ENCODE measurements around the gene CPNE8.

CPNE8 gene

DNA sequence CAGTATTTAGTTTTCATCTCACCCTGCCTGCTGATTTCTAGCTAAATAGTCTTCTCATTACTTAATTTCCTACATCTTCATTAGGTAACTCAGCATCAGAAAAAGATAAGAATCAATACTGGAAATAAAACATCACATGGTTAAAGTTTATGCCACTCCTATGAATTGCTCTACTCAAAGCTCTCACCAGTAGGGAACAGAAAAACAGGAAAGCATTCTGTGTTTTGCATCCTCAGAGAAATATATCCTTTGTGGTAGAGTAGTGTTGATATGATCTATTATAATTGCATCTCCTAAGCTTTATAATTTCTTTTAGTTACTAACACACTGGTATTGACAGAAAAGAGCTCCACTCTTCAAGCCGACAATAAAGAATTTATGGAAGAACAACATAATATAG is 9.9 kb downstream of the CPNE8 start:
- no peak overlapping the region for H3K4me3 ChIP-seq (ENCODE audit: extremely low read depth, insufficient read depth, low read length, poor library complexity, severe bottlenecking)
- peaks cover 9% of the 10 kb centered on the region for H3K9me3 ChIP-seq (ENCODE audit: control insufficient read depth, low read length)
- H3K27ac ChIP-seq (ENCODE audit: low read depth, low read length, severe bottlenecking), result no peak overlapping the region
- H3K36me3 ChIP-seq (ENCODE audit: control insufficient read depth, insufficient read depth, low read length), result no peaks in the 10 kb centered on the region
- no CpG with 5 or more reads among the region's 1 CpG for WGBS, 2 experiments (ENCODE audit: insufficient coverage in 2 of 2)
- H3K4me1 ChIP-seq (ENCODE audit: control insufficient read depth, insufficient read depth, low read length, poor library complexity, severe bottlenecking), result peaks cover 6% of the 10 kb centered on the region

DNA sequence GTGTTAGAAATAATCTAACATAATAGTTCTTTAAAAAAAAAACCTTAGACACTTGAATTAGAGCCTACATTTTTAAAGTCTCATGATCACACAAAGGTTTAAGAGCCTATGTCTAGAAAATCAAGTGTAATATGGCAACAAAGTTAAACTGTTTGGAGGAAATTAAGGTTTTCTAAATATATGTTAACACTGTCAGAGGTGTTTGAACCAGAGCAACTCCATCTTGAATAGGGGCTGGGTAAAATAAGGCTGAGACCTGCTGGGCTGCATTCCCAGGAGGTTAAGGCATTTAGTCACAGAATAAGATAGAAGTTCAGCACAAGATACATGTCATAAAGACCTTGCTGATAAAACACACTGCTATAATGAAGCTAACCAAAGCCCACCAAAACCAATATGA is 12.4 kb downstream of the CPNE8 start:
- Histone ChIP-seq H3K9me3 (ENCODE audit: control insufficient read depth, low read length) (peaks cover 6% of the 10 kb centered on the region), H3K27ac (ENCODE audit: low read depth, low read length, severe bottlenecking) (no peak overlapping the region), H3K4me3 (ENCODE audit: extremely low read depth, insufficient read depth, low read length, poor library complexity, severe bottlenecking) (no peak overlapping the region), H3K36me3 (ENCODE audit: control insufficient read depth, insufficient read depth, low read length) (no peaks in the 10 kb centered on the region), H3K4me1 (ENCODE audit: control insufficient read depth, insufficient read depth, low read length, poor library complexity, severe bottlenecking) (no peaks in the 10 kb centered on the region)

DNA sequence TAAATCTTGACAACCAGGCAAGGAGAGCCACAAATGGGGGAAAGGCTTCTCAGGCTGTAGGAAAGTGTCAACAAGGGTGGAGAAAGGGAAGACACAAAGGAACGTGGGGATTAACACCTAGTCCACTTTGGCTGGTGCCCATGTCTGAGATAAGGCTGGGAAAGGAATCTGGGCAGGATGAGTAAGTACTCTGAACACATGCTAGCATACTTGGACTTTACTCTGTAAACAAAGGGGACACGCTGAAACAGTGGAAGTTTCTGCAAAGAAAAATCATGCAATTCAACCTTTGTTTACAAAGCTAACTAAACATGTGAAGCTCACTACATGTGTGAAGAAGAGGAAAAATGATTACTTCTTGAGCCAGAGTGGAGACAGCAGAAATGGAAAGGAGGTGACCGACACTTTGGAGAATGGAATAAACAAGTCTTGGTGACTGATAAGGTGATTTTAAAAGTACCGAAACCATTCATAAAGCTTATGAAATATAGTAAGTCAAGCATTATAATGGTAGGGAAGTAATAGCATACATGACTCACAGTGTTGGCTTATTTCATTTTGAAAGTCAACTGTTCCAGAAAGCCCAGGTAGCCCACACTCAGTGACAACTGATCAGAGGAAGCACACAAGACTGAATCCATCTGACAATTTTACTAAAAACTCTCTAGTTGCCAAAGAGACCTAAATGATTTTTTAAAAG is 13.2 kb downstream of the CPNE8 start:
- no peak overlapping the region for H3K4me3 ChIP-seq (ENCODE audit: extremely low read depth, insufficient read depth, low read length, poor library complexity, severe bottlenecking)
- H3K27ac ChIP-seq (ENCODE audit: low read depth, low read length, severe bottlenecking), result no peak overlapping the region
- no peaks in the 10 kb centered on the region for H3K4me1 ChIP-seq (ENCODE audit: control insufficient read depth, insufficient read depth, low read length, poor library complexity, severe bottlenecking)
- WGBS, 2 experiments (ENCODE audit: insufficient coverage in 2 of 2), result 81 to 90% methylated on average over 2 to 3 of the region's 4 CpGs
- H3K36me3 ChIP-seq (ENCODE audit: control insufficient read depth, insufficient read depth, low read length), result no peaks in the 10 kb centered on the region
- H3K9me3 ChIP-seq (ENCODE audit: control insufficient read depth, low read length), result peaks cover 6% of the 10 kb centered on the region

DNA sequence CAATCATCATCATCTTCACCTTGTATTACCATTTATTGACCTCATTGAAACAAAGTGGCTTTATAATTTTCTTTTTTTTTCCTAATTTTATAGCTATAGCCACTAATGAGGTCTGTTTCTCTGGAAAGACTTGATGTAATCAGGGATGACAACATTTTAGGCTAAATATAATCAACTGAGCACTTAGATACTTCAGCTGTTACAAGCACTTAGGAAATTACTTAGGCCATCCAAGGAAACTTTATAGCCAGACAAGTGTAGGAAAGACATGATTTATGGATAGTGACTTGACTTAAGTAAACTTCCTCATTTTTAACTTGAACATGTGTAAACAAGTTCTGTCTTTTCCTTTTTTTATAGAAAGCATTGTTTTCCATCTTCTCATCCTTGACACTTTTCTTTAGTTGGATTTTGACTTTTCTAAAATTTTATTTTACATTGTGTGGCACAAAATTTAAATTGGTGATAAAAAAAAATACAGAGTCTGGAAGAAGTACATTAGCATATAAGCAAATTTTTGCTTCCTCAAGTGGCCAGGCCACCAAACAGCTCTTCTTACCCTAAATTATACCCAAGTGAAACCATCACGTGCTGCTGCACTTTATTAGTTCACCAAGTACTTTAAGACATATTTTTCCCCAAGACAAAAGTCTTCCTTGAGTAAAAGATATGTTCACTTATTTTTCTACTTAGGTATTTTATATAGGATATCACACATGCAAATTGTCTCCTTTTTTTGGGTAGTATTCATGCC is 15.1 kb downstream of the CPNE8 start:
- Histone ChIP-seq H3K4me3 (ENCODE audit: extremely low read depth, insufficient read depth, low read length, poor library complexity, severe bottlenecking) (no peak overlapping the region), H3K27ac (ENCODE audit: low read depth, low read length, severe bottlenecking) (no peak overlapping the region), H3K9me3 (ENCODE audit: control insufficient read depth, low read length) (peaks cover 6% of the 10 kb centered on the region), H3K4me1 (ENCODE audit: control insufficient read depth, insufficient read depth, low read length, poor library complexity, severe bottlenecking) (no peaks in the 10 kb centered on the region), H3K36me3 (ENCODE audit: control insufficient read depth, insufficient read depth, low read length) (no peaks in the 10 kb centered on the region)
- no CpG with 5 or more reads among the region's 1 CpG for WGBS, 2 experiments (ENCODE audit: insufficient coverage in 2 of 2)

DNA sequence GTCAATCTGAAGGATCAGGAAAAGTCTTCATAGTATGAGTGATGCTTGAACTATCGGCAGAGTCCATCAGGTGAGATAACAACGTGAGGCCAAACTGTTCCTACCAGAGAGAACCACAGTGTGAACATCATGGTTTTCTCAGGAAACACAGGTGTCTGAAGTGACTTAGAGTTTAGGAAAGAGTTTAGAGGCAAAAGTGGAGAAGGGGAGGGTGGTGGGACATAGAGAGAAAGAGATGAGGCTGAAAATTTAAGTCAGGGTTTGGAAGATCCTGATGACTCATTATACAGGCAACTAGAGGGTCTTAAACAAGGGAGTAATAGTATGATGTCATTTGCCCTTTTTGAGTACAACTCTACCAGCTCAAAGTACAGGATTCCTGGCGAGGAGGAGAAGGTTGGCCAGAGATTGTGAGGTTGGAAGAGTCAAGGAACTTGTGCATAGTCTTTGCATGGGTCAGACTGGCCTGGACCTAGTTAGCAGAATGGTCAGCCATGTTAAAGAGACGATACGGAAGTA is 16.0 kb downstream of the CPNE8 start:
- 93 to 94% methylated on average over 5 of the region's 5 CpGs for WGBS, 2 experiments (ENCODE audit: insufficient coverage in 2 of 2)

DNA sequence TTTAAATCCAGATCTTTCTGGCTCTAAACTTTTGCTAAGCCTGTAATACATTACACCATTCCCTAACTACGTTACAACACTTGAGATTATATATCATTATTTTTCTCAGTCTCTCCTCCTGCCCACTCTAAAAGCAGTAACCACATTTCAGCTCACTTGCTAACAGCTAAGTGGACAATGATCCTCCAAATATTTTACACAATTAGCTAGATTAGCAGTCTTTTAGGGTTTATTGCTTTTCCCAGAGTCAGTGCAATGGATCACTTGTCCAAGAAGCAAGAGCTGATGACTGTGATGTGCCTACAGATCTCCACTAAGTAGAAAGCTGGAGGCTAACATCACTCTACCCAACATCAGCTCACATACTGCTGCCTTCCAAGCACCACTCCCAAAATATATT is 17.6 kb downstream of the CPNE8 start:
- no peaks in the 10 kb centered on the region for H3K4me1 ChIP-seq (ENCODE audit: control insufficient read depth, insufficient read depth, low read length, poor library complexity, severe bottlenecking)
- H3K9me3 ChIP-seq (ENCODE audit: control insufficient read depth, low read length), result peaks cover 6% of the 10 kb centered on the region
- no peak overlapping the region for H3K4me3 ChIP-seq (ENCODE audit: extremely low read depth, insufficient read depth, low read length, poor library complexity, severe bottlenecking)
- no peaks in the 10 kb centered on the region for H3K36me3 ChIP-seq (ENCODE audit: control insufficient read depth, insufficient read depth, low read length)
- H3K27ac ChIP-seq (ENCODE audit: low read depth, low read length, severe bottlenecking), result no peak overlapping the region
- 78 to 93% methylated on average over 1 of the region's 1 CpG for WGBS, 2 experiments (ENCODE audit: insufficient coverage in 2 of 2)

More for the DNA sequence above, 16.0 kb downstream of the CPNE8 start:
- Histone ChIP-seq H3K4me1 (ENCODE audit: control insufficient read depth, insufficient read depth, low read length, poor library complexity, severe bottlenecking) (no peaks in the 10 kb centered on the region), H3K4me3 (ENCODE audit: extremely low read depth, insufficient read depth, low read length, poor library complexity, severe bottlenecking) (no peak overlapping the region), H3K9me3 (ENCODE audit: control insufficient read depth, low read length) (peaks cover 6% of the 10 kb centered on the region), H3K36me3 (ENCODE audit: control insufficient read depth, insufficient read depth, low read length) (no peaks in the 10 kb centered on the region), H3K27ac (ENCODE audit: low read depth, low read length, severe bottlenecking) (no peak overlapping the region)

DNA sequence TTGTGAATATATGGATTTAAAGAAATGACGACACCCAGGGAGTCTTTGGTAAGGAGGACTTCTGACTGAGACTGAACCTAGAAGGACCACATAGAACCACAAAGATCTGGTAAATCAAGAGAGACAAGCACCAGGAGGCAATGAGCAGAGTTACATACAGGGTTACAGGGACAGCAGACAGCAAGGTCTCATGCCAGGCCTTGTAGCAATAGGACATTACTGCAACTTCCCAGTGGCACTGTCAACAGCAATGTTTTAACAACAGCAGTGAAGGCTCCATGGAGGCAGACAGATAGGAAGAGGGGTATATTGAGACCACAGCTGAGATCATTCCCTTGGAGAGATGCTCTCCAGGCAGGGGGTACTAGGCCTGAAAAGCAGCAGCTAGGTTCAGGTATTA is 18.5 kb downstream of the CPNE8 start:
- Histone ChIP-seq H3K27ac (ENCODE audit: low read depth, low read length, severe bottlenecking) (no peak overlapping the region), H3K36me3 (ENCODE audit: control insufficient read depth, insufficient read depth, low read length) (no peaks in the 10 kb centered on the region), H3K4me3 (ENCODE audit: extremely low read depth, insufficient read depth, low read length, poor library complexity, severe bottlenecking) (no peak overlapping the region), H3K4me1 (ENCODE audit: control insufficient read depth, insufficient read depth, low read length, poor library complexity, severe bottlenecking) (no peaks in the 10 kb centered on the region), H3K9me3 (ENCODE audit: control insufficient read depth, low read length) (peaks cover 1% of the 10 kb centered on the region)
- WGBS, 2 experiments (ENCODE audit: insufficient coverage in 2 of 2), result 100% methylated on average over 1 of the region's 1 CpG; no CpG with 5 or more reads in 1 of the 2 experiments

DNA sequence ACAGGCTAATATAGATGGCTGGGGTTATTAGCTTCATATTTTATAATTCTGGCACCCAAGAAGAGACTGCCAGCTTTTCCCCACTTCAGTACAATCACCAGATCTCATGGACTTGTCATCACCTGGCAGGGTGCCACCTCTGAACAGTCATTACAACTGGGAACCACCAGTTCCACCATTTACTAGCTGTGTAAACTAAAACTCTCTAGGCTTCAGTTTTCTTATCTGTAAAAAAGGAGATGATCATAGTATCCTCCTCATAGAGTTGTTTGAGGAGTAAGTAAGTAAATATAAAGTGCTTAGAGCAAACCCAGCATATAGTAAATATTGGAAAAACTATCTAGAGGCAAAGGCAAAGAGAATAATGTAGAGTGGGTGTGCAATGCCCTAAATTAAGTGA is 19.3 kb downstream of the CPNE8 start:
- Histone ChIP-seq H3K4me3 (ENCODE audit: extremely low read depth, insufficient read depth, low read length, poor library complexity, severe bottlenecking) (no peak overlapping the region), H3K36me3 (ENCODE audit: control insufficient read depth, insufficient read depth, low read length) (no peaks in the 10 kb centered on the region), H3K4me1 (ENCODE audit: control insufficient read depth, insufficient read depth, low read length, poor library complexity, severe bottlenecking) (no peaks in the 10 kb centered on the region), H3K27ac (ENCODE audit: low read depth, low read length, severe bottlenecking) (no peak overlapping the region), H3K9me3 (ENCODE audit: control insufficient read depth, low read length) (no peaks in the 10 kb centered on the region)

DNA sequence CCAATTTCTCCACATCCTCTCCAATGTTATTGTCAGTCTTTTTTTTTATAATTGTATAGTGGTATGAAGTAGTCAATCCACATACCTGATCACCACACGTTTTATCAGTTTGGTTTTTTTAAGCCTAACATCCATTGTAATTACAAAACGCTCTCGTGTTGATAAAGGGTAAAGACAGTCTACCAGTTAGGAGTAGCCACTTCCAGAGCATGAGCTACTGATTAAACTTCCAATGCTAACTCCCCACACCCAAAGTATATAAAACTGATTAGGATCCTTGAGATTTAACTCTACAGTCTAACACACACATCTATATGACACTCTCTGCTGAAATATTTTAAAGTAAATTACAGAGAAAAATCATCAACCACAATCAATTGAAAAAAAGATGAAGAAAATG is 20.7 kb downstream of the CPNE8 start:
- no peak overlapping the region for H3K27ac ChIP-seq (ENCODE audit: low read depth, low read length, severe bottlenecking)
- H3K9me3 ChIP-seq (ENCODE audit: control insufficient read depth, low read length), result no peaks in the 10 kb centered on the region
- 100% methylated on average over 1 of the region's 3 CpGs; no CpG with 5 or more reads in 1 of the 2 experiments for WGBS, 2 experiments (ENCODE audit: insufficient coverage in 2 of 2)
- H3K36me3 ChIP-seq (ENCODE audit: control insufficient read depth, insufficient read depth, low read length), result no peaks in the 10 kb centered on the region
- H3K4me1 ChIP-seq (ENCODE audit: control insufficient read depth, insufficient read depth, low read length, poor library complexity, severe bottlenecking), result no peaks in the 10 kb centered on the region
- no peak overlapping the region for H3K4me3 ChIP-seq (ENCODE audit: extremely low read depth, insufficient read depth, low read length, poor library complexity, severe bottlenecking)

DNA sequence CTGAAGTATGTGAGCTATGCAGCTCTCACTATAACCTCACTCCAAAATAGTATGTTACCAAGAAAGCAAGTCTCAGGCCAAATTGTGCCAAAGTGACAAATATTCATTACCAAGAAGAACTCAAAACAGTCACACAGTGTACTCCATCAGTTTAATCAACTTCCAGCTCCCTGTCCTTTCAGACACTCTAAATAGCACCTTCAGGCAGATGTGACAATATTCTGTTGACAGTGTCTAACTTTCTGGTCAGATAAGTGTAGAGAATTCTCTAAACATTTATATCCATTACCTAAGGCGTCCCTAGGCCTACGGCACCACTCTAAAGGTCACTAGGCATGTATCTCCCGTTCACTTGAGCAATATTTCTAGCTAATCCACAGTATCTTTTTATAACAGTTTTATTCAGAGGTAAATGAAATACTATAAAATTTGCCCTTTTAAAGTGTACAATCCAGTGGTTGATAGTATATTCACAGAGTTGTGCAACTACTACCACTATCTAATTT is 21.7 kb downstream of the CPNE8 start:
- Histone ChIP-seq H3K27ac (ENCODE audit: low read depth, low read length, severe bottlenecking) (no peak overlapping the region), H3K36me3 (ENCODE audit: control insufficient read depth, insufficient read depth, low read length) (no peaks in the 10 kb centered on the region), H3K4me3 (ENCODE audit: extremely low read depth, insufficient read depth, low read length, poor library complexity, severe bottlenecking) (no peak overlapping the region), H3K4me1 (ENCODE audit: control insufficient read depth, insufficient read depth, low read length, poor library complexity, severe bottlenecking) (no peaks in the 10 kb centered on the region), H3K9me3 (ENCODE audit: control insufficient read depth, low read length) (no peaks in the 10 kb centered on the region)
- no CpG with 5 or more reads among the region's 3 CpGs for WGBS, 2 experiments (ENCODE audit: insufficient coverage in 2 of 2)

DNA sequence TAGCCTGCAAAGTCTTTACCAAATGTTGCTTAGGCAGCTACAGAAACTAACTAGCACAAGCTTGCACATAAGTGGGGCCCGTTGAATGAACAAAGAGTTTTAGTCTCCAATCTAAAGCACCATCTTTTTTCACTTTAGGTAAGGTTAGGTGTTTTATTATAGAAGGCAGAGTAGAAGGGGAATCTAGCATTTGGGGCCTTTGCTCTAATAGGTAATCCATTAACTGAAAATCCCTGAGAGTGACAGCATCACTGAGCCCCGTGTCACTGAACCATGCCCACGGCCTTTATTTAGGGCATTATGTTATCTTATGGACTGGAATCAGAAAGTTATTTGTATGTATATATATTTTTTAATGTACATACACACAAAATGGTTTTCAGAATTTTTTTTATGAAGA is 25.1 kb downstream of the CPNE8 start:
- WGBS, 2 experiments (ENCODE audit: insufficient coverage in 2 of 2), result 100% methylated on average over 1 of the region's 3 CpGs; no CpG with 5 or more reads in 1 of the 2 experiments
- Histone ChIP-seq H3K36me3 (ENCODE audit: control insufficient read depth, insufficient read depth, low read length) (no peaks in the 10 kb centered on the region), H3K9me3 (ENCODE audit: control insufficient read depth, low read length) (no peaks in the 10 kb centered on the region), H3K4me3 (ENCODE audit: extremely low read depth, insufficient read depth, low read length, poor library complexity, severe bottlenecking) (no peak overlapping the region), H3K27ac (ENCODE audit: low read depth, low read length, severe bottlenecking) (no peak overlapping the region), H3K4me1 (ENCODE audit: control insufficient read depth, insufficient read depth, low read length, poor library complexity, severe bottlenecking) (no peaks in the 10 kb centered on the region)
